B cell (primary cell): Measurements from ENCODE around the gene LEPROT. TPM values are rescaled to one million over a fixed set of nuclear protein-coding genes. Genes with fewer than 3 reads are reported as not detected.
"Not testable (repeated sequence)": the region's sequence is repeated elsewhere in the genome, so short reads cannot be mapped to it uniquely, and the experiment has no call there.

Source experiments
- ATAC-seq: fragments of 200-7000 bp; cut with Tn5 transposase; one replicate; pipeline ENCODE4 v1.10.0; 2021; ENCODE audit warnings: low read depth, mild to moderate bottlenecking, moderate number of reproducible peaks, moderate library complexity
- CTCF ChIA-PET: fragments of 350-600 bp; sonication (Branson Sonifier 250); formaldehyde crosslinking; loops from one replicate; lab custom pipeline; 2021; ENCODE audit warnings: antibody characterized with exemption, inconsistent platforms; lab: Charles Lee
- POLR2A ChIA-PET: fragments of 350-600 bp; sonication (Branson Sonifier 250); formaldehyde crosslinking; loops from one replicate; lab custom pipeline; 2021; ENCODE audit warnings: antibody characterized with exemption; lab: Charles Lee
- DNase-seq: peaks from one replicate; pipeline ENCODE4 v3.0.0; 2013
- H2AFZ ChIP-seq: 2 replicates; pipeline ENCODE4 v1.6.1; 2012; ENCODE audit warnings: mild to moderate bottlenecking, low read depth, low read length; ENCODE audit not compliant: insufficient read depth, poor library complexity, severe bottlenecking
- H3K27ac ChIP-seq, 2 donors: 1 replicate in 1 of 2; 2 replicates in 1 of 2; pipeline ENCODE4 v1.5.1; 2012 to 2013; ENCODE audit warnings: low read length in 2 of 2, mild to moderate bottlenecking in 2 of 2, moderate library complexity in 1 of 2
- H3K27me3 ChIP-seq, 4 experiments: fragments of 200-600 bp in 1 of 4; sonication (generic) in 1 of 4; replicated peaks in 1 of 4; 1 replicate in 2 of 4; 2 replicates in 2 of 4; pipeline versions ENCODE4 v1.6.1 to v1.7.0; 2013 to 2016; ENCODE audit warnings: low read length in 3 of 4, mild to moderate bottlenecking in 2 of 4, mixed read lengths in 1 of 4, moderate library complexity in 1 of 4; ENCODE audit not compliant: insufficient read depth in 4 of 4, control insufficient read depth in 3 of 4; ENCODE audit errors: control extremely low read depth in 1 of 4
- H3K36me3 ChIP-seq, 2 experiments: replicated peaks in 1 of 2; 1 replicate in 1 of 2; 2 replicates in 1 of 2; pipeline versions ENCODE4 v1.6.1 to v1.7.1; 2013; ENCODE audit warnings: low read length in 1 of 2; ENCODE audit not compliant: insufficient read depth in 2 of 2, control insufficient read depth in 1 of 2; ENCODE audit errors: control extremely low read depth in 1 of 2, extremely low read depth in 1 of 2
- H3K4me1 ChIP-seq, 2 donors: fragments of 200-600 bp in 1 of 2; sonication (generic) in 1 of 2; 1 replicate in 1 of 2; 2 replicates in 1 of 2; pipeline versions ENCODE4 v1.5.1 to v1.6.1; 2013 to 2017; ENCODE audit warnings: low read length in 2 of 2; ENCODE audit not compliant: control insufficient read depth in 2 of 2, insufficient read depth in 2 of 2
- H3K4me2 ChIP-seq: replicated peaks from 2 replicates; pipeline ENCODE3; 2012; ENCODE audit warnings: mild to moderate bottlenecking, low read depth, low read length; ENCODE audit not compliant: poor library complexity, severe bottlenecking
- H3K4me3 ChIP-seq, 5 experiments: fragments of 200-600 bp in 1 of 5; sonication (generic) in 1 of 5; 1 replicate in 3 of 5; 2 replicates in 2 of 5; pipeline versions ENCODE4 v1.5.1 to v1.7.0; 2011 to 2016; ENCODE audit warnings: low read length in 4 of 5, mild to moderate bottlenecking in 4 of 5, low read depth in 2 of 5, control low read depth in 1 of 5, moderate library complexity in 1 of 5; ENCODE audit not compliant: insufficient read depth in 1 of 5; ENCODE audit errors: control extremely low read depth in 1 of 5, extremely low read depth in 1 of 5
- H3K79me2 ChIP-seq: fragments of 200-600 bp; sonication (generic); one replicate; pipeline ENCODE4 v1.6.0; 2016; ENCODE audit warnings: low read length; ENCODE audit not compliant: control insufficient read depth, insufficient read depth
- H3K9ac ChIP-seq: fragments of 200-600 bp; sonication (generic); 2 replicates; pipeline ENCODE4 v1.6.1; 2017; ENCODE audit warnings: mild to moderate bottlenecking, low read length, moderate library complexity
- H3K9me3 ChIP-seq, 3 donors: one replicate each; pipeline versions ENCODE4 v1.6.1 to v1.7.1; 2013; ENCODE audit warnings: low read length in 2 of 3; ENCODE audit not compliant: control insufficient read depth in 2 of 3, insufficient read depth in 1 of 3; ENCODE audit errors: control extremely low read depth in 1 of 3
- H4K20me1 ChIP-seq: 2 replicates; pipeline ENCODE4 v1.6.0; 2012; ENCODE audit warnings: mild to moderate bottlenecking, low read length; ENCODE audit not compliant: insufficient read depth, control insufficient read depth, poor library complexity, severe bottlenecking
- H3K27ac Mint-ChIP-seq: one replicate; pipeline ENCODE4 v1.8.0; 2021; ENCODE audit warnings: mixed read lengths
- H3K27me3 Mint-ChIP-seq: one replicate; pipeline ENCODE4 v1.8.0; 2021; ENCODE audit warnings: mixed read lengths
- H3K4me1 Mint-ChIP-seq: one replicate; pipeline ENCODE4 v1.8.0; 2021; ENCODE audit warnings: mixed read lengths
- H3K4me3 Mint-ChIP-seq: one replicate; pipeline ENCODE4 v1.8.0; 2021; ENCODE audit warnings: mixed read lengths
- H3K9me3 Mint-ChIP-seq: one replicate; pipeline ENCODE4 v1.8.0; 2022; ENCODE audit warnings: mixed read lengths; ENCODE audit not compliant: insufficient read depth
- CTCF ChIP-seq: fragments of 200-600 bp; IDR thresholded peaks from one replicate; pipeline ENCODE4 v1.8.0; 2022; ENCODE audit warnings: antibody characterized with exemption, mild to moderate bottlenecking
- EZH2 ChIP-seq: IDR thresholded peaks from 2 replicates; pipeline ENCODE4 v1.6.1; 2012; ENCODE audit warnings: borderline replicate concordance, low read depth, mild to moderate bottlenecking, moderate library complexity, low read length; ENCODE audit not compliant: insufficient read depth, poor library complexity, severe bottlenecking
- WGBS: methylation state at CpG from one replicate; pipeline ENCODE4 v1.1.5; 2013; ENCODE audit warnings: missing lambda C conversion rate; ENCODE audit not compliant: insufficient coverage; 5-methylcytosine and 5-hydroxymethylcytosine counted together
- intact Hi-C: fragments of 100-400 bp; cut with micrococcal nuclease; formaldehyde crosslinking; loops from one replicate; pipeline ENCODE4 v1.10.0; 2022
- polyA plus RNA-seq: library from polyadenylated mRNA; depleted of rRNA; stranded (reverse); fragments of >200 nt; gene quantifications from 2 replicates; pipeline ENCODE4 v1.2.3, GENCODE V29; 2012
- total RNA-seq, 2 donors: library from RNA; stranded (reverse); fragments of 120-200 nt in 1 of 2; gene quantifications; 1 replicate in 1 of 2; 2 replicates in 1 of 2; pipeline versions ENCODE4 v1.2.3 to v1.2.4, GENCODE V29; 2013 to 2022

Gene LEPROT
- total and polyA plus RNA-seq, 2 donors (not counting 1 experiment from before 2014, with no cell fraction given), result 9.7 to 26.5 TPM

- Histone ChIP-seq H3K4me3 (no peak overlapping the region), H2AFZ (no peak overlapping the region), H3K36me3 (no peaks in the 10 kb centered on the region), H3K27me3 (no peaks in the 10 kb centered on the region), H3K79me2 (no peaks in the 10 kb centered on the region), H3K9me3 (no peaks in the 10 kb centered on the region), H3K4me2 (no peak overlapping the region), H3K4me1 (no peaks in the 10 kb centered on the region), H3K9ac (no peak overlapping the region), H3K27ac (no peak overlapping the region), H4K20me1 (no peaks in the 10 kb centered on the region)
- Mint-ChIP-seq H3K4me3 (no peak overlapping the region), H3K27me3 (no peaks in the 10 kb centered on the region), H3K9me3 (no peaks in the 10 kb centered on the region), H3K27ac (no peak overlapping the region), H3K4me1 (no peaks in the 10 kb centered on the region)
- WGBS, result no CpG with 5 or more reads among the region's 1 CpG
- no peak for TF ChIP-seq CTCF
- TF ChIP-seq EZH2, result no peak
- DNase-seq (no peak), ATAC-seq (no peak)
- ChIA-PET CTCF (no interaction called here), POLR2A (no interaction called here)
- intact Hi-C loops, result no loop called here
These were observed 25.4 kb downstream of the LEPROT start for GRCh38 chr1:65445837-65446236.

GRCh38 chr1:65449214-65449823 is 28.9 kb downstream of the LEPROT start:
- WGBS, result 100% methylated on average over 3 of the region's 4 CpGs
- POLR2A ChIA-PET, result no interaction called here
- Histone ChIP-seq H3K79me2 (no peaks in the 10 kb centered on the region), H3K4me3 (no peak overlapping the region), H3K4me1 (no peaks in the 10 kb centered on the region), H3K27me3 (no peaks in the 10 kb centered on the region), H3K9ac (no peak overlapping the region), H2AFZ (no peak overlapping the region), H3K27ac (no peak overlapping the region), H3K36me3 (no peaks in the 10 kb centered on the region), H3K4me2 (no peak overlapping the region), H4K20me1 (no peaks in the 10 kb centered on the region), H3K9me3 (no peaks in the 10 kb centered on the region)
- Mint-ChIP-seq H3K9me3 (no peaks in the 10 kb centered on the region), H3K27ac (no peak overlapping the region), H3K27me3 (no peaks in the 10 kb centered on the region), H3K4me1 (no peaks in the 10 kb centered on the region), H3K4me3 (no peak overlapping the region)
- ATAC-seq, result no peak
- CTCF ChIA-PET, result no interaction called here
- TF ChIP-seq EZH2 (no peak), CTCF (no peak)
- no peak for DNase-seq
- intact Hi-C loops, result no loop called here

DNA sequence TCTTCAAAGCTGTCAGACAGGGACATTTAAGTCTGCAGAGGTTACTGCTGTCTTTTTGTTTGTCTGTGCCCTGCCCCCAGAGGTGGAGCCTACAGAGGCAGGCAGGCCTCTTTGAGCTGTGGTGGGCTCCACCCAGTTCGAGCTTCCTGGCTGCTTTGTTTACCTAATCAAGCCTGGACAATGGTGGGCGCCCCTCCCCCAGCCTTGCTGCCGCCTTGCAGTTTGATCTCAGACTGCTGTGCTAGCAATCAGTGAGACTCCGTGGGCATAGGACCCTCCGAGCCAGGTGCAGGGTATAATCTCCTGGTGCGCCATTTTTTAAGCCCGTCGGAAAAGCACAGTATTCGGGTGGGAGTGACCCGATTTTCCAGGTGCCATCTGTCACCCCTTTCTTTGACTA is 35.2 kb downstream of the LEPROT start:
- H3K36me3 ChIP-seq, H2AFZ ChIP-seq, H3K9me3 Mint-ChIP-seq, CTCF ChIA-PET, H3K4me3 ChIP-seq, H4K20me1 ChIP-seq, H3K79me2 ChIP-seq, H3K27ac Mint-ChIP-seq, H3K9me3 ChIP-seq, ATAC-seq, H3K27me3 ChIP-seq, DNase-seq, intact Hi-C loops, H3K27me3 Mint-ChIP-seq, POLR2A ChIA-PET, H3K9ac ChIP-seq, H3K27ac ChIP-seq, H3K4me3 Mint-ChIP-seq, H3K4me1 ChIP-seq, H3K4me1 Mint-ChIP-seq, H3K4me2 ChIP-seq: not testable (repeated sequence)
- WGBS, result no CpG with 5 or more reads among the region's 10 CpGs
